GM19238 (cell line): ENCODE measurements around the gene C1orf122.
"Not testable (repeated sequence)": the region's sequence is repeated elsewhere in the genome, so short reads cannot be mapped to it uniquely, and the experiment has no call there.

Source experiments
- DNase-seq: peaks from one replicate; pipeline ENCODE4 v3.0.0; 2011; ENCODE audit warnings: low spot score; ENCODE audit not compliant: insufficient read length

The C1orf122 gene

GRCh38 chr1:37807555-37808368 lies at the start of gene C1orf122, which contains the start of gene YRDC:
C1orf122 (plus strand) TSS chr1:37807790; CDS start chr1:37808405, 615 bp downstream.
YRDC (minus strand) TSS chr1:37808208; CDS start chr1:37808180, 28 bp downstream.
- peak; percentile 100 for DNase-seq

- DNase-seq, result no peak
These were observed 48.1 kb upstream of the C1orf122 start for GRCh38 chr1:37759451-37759850.

- no peak for DNase-seq
These were observed 46.0 kb upstream of the C1orf122 start for GRCh38 chr1:37761416-37762095.

- DNase-seq, result no peak
These were observed 45.1 kb upstream of the C1orf122 start for GRCh38 chr1:37762516-37762915.

DNA sequence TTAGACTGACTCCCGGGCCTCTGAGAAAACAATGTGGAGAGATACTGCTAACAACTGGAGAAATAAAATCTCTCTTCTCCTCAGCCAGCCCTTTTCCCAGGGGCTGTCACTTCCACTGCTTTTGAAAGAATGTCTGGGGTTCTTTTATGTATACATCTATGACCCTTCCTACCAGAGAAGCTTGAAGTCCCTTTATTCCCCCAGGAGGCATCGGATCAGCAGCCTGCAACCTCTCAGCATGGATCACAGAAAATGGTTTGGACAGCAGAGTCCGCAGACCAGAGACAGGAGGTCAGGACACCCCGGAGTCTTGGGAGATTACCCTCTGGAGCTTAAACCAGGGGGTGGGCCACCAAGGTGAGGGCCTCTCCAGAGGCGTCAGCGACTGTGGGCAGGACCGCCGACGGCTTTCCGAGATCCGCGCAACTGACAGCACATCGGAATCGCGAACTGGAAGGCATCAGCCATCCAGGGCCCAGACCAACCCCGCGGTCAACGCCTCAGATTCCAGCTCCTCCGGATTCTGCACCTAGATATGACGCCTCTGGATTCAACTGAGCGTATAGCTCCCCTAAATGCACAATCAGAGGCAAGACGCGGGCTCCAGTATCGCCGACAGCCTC lies 43.7 kb upstream of the C1orf122 start:
- no peak for DNase-seq

- DNase-seq, result peak; percentile 37
These were observed 43.2 kb upstream of the C1orf122 start for GRCh38 chr1:37764414-37764825.

- no peak for DNase-seq
These were observed 42.6 kb upstream of the C1orf122 start, which contains the start of gene EPHA10 for GRCh38 chr1:37764888-37765441. EPHA10 (minus strand) TSS chr1:37765120; CDS start chr1:37765066, 54 bp downstream.

GRCh38 chr1:37765916-37766664 lies 41.5 kb upstream of the C1orf122 start:
- DNase-seq, result no peak

- DNase-seq, result no peak
These were observed 40.1 kb upstream of the C1orf122 start for GRCh38 chr1:37767488-37767887.

- DNase-seq, result not testable (repeated sequence)
These were observed 36.1 kb upstream of the C1orf122 start for GRCh38 chr1:37771440-37771839.

- DNase-seq, result no peak
These were observed 30.6 kb upstream of the C1orf122 start for GRCh38 chr1:37776946-37777516.

DNA sequence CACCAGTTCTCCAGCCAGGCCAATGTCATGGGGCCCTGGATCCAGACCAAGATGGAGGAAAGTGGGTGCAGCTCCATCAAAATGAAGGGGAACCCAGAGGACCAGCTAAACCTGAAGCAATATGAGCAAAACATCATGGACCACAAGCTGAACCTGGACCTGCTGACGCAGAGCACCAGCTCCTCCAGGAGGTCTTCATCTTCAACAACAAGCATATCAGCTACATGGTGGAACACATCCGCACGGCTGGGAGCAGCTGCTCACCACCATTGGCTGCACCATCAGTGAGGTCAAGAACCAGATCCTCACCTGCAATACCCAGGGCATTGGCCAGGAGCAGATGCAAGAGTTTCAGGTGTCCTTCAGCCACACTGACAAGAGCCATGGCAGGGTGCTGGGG lies 28.9 kb upstream of the C1orf122 start:
- DNase-seq, result no peak

GRCh38 chr1:37782491-37782890 lies 25.1 kb upstream of the C1orf122 start:
- no peak for DNase-seq

GRCh38 chr1:37792943-37793686 lies 14.5 kb upstream of the C1orf122 start:
- no peak for DNase-seq

- DNase-seq, result peak; percentile 73
These were observed 13.7 kb upstream of the C1orf122 start, which contains the start of gene MANEAL for GRCh38 chr1:37793773-37794371. MANEAL (plus strand) TSS chr1:37793847; CDS start chr1:37794183, 336 bp downstream.

DNA sequence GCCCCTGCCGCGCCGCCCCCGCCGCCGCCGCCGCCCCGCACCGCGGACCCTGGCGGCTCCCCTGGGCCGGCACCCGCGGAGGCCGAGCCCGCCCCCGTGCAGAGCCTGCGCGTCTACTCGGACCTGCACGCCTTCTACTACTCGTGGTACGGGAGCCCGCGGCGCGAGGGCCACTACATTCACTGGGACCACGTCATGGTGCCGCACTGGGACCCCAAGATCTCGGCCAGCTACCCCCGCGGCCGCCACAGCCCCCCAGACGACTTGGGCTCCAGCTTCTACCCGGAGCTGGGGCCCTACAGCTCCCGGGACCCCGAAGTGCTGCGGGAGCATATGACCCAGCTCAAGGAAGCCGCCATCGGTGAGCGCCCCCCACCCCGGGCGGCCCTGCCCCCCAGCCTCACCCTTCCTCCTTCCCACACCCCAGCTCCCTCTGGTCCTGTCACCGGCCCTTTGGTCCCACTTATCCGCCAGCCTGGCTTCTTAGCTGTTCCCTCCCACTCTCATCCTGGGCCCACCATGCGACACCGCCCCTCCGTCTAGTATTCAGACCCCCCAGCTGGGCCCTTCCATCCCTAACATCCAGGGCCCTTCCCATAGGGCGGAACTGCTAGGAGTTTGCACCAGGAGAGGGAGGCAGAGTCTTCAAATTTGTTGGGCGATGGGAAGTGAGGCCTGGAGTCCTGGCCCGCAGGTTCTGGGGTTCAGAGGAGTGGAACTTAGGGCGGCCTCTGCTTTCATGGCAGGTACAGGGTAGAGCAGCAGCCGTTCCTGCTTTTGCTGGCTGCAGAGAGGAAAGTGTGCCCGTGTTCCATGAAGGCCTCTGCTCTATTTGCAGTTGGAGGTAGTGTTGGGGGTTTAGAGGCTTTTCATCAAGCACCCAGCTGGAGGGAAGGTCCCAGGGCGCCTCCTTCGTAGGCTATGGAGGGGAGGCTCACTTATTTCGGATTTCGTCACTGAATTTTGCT lies 12.9 kb upstream of the C1orf122 start:
- no peak for DNase-seq

- peak; percentile 38 for DNase-seq
These were observed 12.1 kb upstream of the C1orf122 start for GRCh38 chr1:37795340-37796125.
